Heart left ventricle (tissue), 13 donors: Measurements from ENCODE around the gene SPDL1.

Experiments
- CTCF ChIP-seq, 12 donors: fragments of 200-600 bp; sonication (generic) in 4 of 12; IDR thresholded peaks; one replicate each; pipeline versions ENCODE4 v1.5.0 to v1.8.0; 2018 to 2022; ENCODE audit warnings: antibody characterized with exemption in 12 of 12, mild to moderate bottlenecking in 5 of 12
- POLR2A ChIP-seq, 2 donors: fragments of 450-650 bp; IDR thresholded peaks; one replicate each; pipeline ENCODE4 v1.6.1; 2017; ENCODE audit warnings: antibody characterized with exemption in 2 of 2, mild to moderate bottlenecking in 2 of 2, moderate library complexity in 2 of 2
- donor health status: ischemic (EF 13 %, LVEDD 7.1; RV severe dilation, severe dysfunction).
- donor health status: DM: no; HTN: yes; CAD: no.
- donor health status: DM: no; HTN: no; CAD: no.
- donor health status: ischemic (EF 25% LVEDD 6.9; RV normal size, moderate dysfunction).
- donor health status: ischemic (EF 25% LVEDD 5.7; RV mildly dilated, moderate dysfunction).
- donor health status: ischemic (EF 35%, LVEDD 5.7; RV mildly dilated, moderate dysfunction).
- donor health status: nonischemic (EF 11% LVEDD 7.7; RV severe dilation, severe dysfunction).
- donor health status: DM: yes; HTN: yes; CAD: no.
- donor health status: PGD.
- donor health status: ischemic (EF 29% LVEDD 5.4; RV normal size, mild dysfunction).
- donor health status: nonischemic (EF 23%, LVEDD 6.1; RV moderate dilation, normal function).

- TF ChIP-seq CTCF (IDR thresholded peaks at IDR 0.05) (no peak), POLR2A (IDR thresholded peaks at IDR 0.05) (no peak)
These were observed 511 bp upstream of the SPDL1 start for GRCh38 chr5:169583101-169583423.
